ENCODE measurements around the gene RGS3.
"Not testable (repeated sequence)": the region's sequence is repeated elsewhere in the genome, so short reads cannot be mapped to it uniquely, and the experiment has no call there.

The RGS3 gene

GRCh38 chr9:113486327-113486726 lies 22.8 kb downstream of the RGS3 start:
- DNase-seq (ENCODE audit: low read depth in 3 of 3, low spot score in 1 of 3), result no peak

- no peak for DNase-seq (ENCODE audit: low read depth in 3 of 3, low spot score in 1 of 3)
Observed at GRCh38 chr9:113488071-113488470, 24.5 kb downstream of the RGS3 start.

- DNase-seq (ENCODE audit: low read depth in 3 of 3, low spot score in 1 of 3), result no peak
Observed at GRCh38 chr9:113488490-113488889, 25.0 kb downstream of the RGS3 start.

GRCh38 chr9:113491147-113491546 lies 27.6 kb downstream of the RGS3 start:
- not testable (repeated sequence) for DNase-seq (ENCODE audit: low read depth in 3 of 3, low spot score in 1 of 3)

- no peak for DNase-seq (ENCODE audit: low read depth in 3 of 3, low spot score in 1 of 3)
Observed at GRCh38 chr9:113492343-113493202, 29.0 kb downstream of the RGS3 start.

GRCh38 chr9:113493203-113493520 lies 29.6 kb downstream of the RGS3 start:
- no peak for DNase-seq (ENCODE audit: low read depth in 3 of 3, low spot score in 1 of 3)

- DNase-seq (ENCODE audit: low read depth in 3 of 3, low spot score in 1 of 3), result no peak
Observed at GRCh38 chr9:113495526-113495925, 32.0 kb downstream of the RGS3 start.

GRCh38 chr9:113497051-113497450 lies 33.5 kb downstream of the RGS3 start:
- DNase-seq (ENCODE audit: low read depth in 3 of 3, low spot score in 1 of 3), result no peak

GRCh38 chr9:113499153-113499875 lies 35.8 kb downstream of the RGS3 start:
- DNase-seq (ENCODE audit: low read depth in 3 of 3, low spot score in 1 of 3), result no peak

GRCh38 chr9:113499876-113500497 lies 36.5 kb downstream of the RGS3 start:
- no peak for DNase-seq (ENCODE audit: low read depth in 3 of 3, low spot score in 1 of 3)

GRCh38 chr9:113501129-113501686 lies 37.7 kb downstream of the RGS3 start:
- no peak for DNase-seq (ENCODE audit: low read depth in 3 of 3, low spot score in 1 of 3)

GRCh38 chr9:113501852-113502251 lies 38.3 kb downstream of the RGS3 start:
- no peak for DNase-seq (ENCODE audit: low read depth in 3 of 3, low spot score in 1 of 3)

- no peak for DNase-seq (ENCODE audit: low read depth in 3 of 3, low spot score in 1 of 3)
Observed at GRCh38 chr9:113502427-113503034, 39.0 kb downstream of the RGS3 start.

GRCh38 chr9:113503131-113503541 lies 39.6 kb downstream of the RGS3 start:
- no peak for DNase-seq (ENCODE audit: low read depth in 3 of 3, low spot score in 1 of 3)

- DNase-seq (ENCODE audit: low read depth in 3 of 3, low spot score in 1 of 3), result no peak
Observed at GRCh38 chr9:113503613-113504211, 40.2 kb downstream of the RGS3 start.

- no peak for DNase-seq (ENCODE audit: low read depth in 3 of 3, low spot score in 1 of 3)
Observed at GRCh38 chr9:113504725-113505590, 41.4 kb downstream of the RGS3 start.

- no peak for DNase-seq (ENCODE audit: low read depth in 3 of 3, low spot score in 1 of 3)
Observed at GRCh38 chr9:113506090-113506589, 42.6 kb downstream of the RGS3 start.

- no peak for DNase-seq (ENCODE audit: low read depth in 3 of 3, low spot score in 1 of 3)
Observed at GRCh38 chr9:113507256-113507655, 43.7 kb downstream of the RGS3 start.

- DNase-seq (ENCODE audit: low read depth in 3 of 3, low spot score in 1 of 3), result no peak
Observed at GRCh38 chr9:113508111-113508749, 44.7 kb downstream of the RGS3 start.

All from stimulated activated CD4-positive, alpha-beta T cell treated with anti-CD3 and anti-CD28 coated beads, TNF-alpha, amount 100 ng/mL, for 1 hour (primary cell).